ENCODE results near the gene TRIM63. TPM values are rescaled to one million over a fixed set of nuclear protein-coding genes. Genes with fewer than 3 reads are reported as not detected.

The TRIM63 gene
- total RNA-seq, 1 experiment from 2014 or later = not detected

DNA sequence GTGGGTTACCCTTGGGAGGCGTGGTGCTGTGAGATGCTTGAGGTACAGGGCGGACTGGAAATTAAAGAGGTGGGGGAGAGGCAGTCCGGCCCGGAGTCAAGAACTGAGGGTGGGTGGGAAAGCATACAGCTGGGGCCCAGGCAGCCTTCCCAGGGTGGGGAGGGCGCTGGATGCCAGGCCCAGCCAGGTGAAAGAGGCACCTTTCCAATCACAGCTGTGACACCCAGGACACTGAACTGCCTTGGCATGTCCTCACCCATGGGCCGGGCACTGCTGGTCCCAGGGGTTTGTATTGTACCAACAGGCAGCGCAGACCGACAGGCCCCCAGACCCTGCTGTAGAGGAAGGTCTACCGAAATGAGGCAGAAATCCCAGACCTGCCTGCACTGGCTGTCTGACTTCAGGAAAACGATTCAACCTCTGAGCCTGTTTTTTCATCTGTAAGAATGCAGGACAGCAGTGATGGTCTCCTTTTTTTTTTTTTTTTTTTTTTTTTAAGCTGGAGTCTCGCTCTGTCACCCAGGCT lies 30.6 kb downstream of the TRIM63 start:
- Histone ChIP-seq H4K8ac (replicated peaks; ENCODE audit: insufficient read length, low read depth, low read length) (no peak overlapping the region), H3K79me2 (ENCODE audit: insufficient read depth, low read length) (no peaks in the 10 kb centered on the region), H2AK5ac (ENCODE audit: insufficient read length, low read length) (no peak overlapping the region), H3K27me3 (ENCODE audit: insufficient read depth, low read length) (peaks cover 4% of the 10 kb centered on the region; the same call in 1 of the 2 replicates), H3T11ph (ENCODE audit: low read length) (no peak overlapping the region), H2BK20ac (ENCODE audit: low read depth, low read length, poor library complexity, severe bottlenecking) (no peak overlapping the region), H2BK120ac (ENCODE audit: low read depth, low read length, poor library complexity, severe bottlenecking) (no peak overlapping the region), H3K14ac (ENCODE audit: insufficient read depth, low read length) (no peak overlapping the region), H3K4me1 (ENCODE audit: insufficient read depth, low read length) (no peaks in the 10 kb centered on the region; the same call in 1 of the 2 replicates), H3K79me1 (ENCODE audit: insufficient read depth, low read depth, low read length, poor library complexity, severe bottlenecking) (no peaks in the 10 kb centered on the region), H3K4me2 (ENCODE audit: insufficient read depth, insufficient read length, low read length) (no peak overlapping the region), H3K4ac (ENCODE audit: low read depth, low read length) (no peak overlapping the region), H2BK5ac (ENCODE audit: insufficient read length, low read length) (no peak overlapping the region), H2BK12ac (ENCODE audit: insufficient read length, low read depth, low read length) (no peak overlapping the region), H3K9ac (ENCODE audit: extremely low read depth, insufficient read length, low read length) (no peak overlapping the region), H4K91ac (ENCODE audit: insufficient read length, low read depth, low read length) (no peak overlapping the region), H3K23ac (ENCODE audit: insufficient read length, low read depth, low read length) (no peak overlapping the region), H3K18ac (ENCODE audit: insufficient read length, low read depth, low read length) (no peak overlapping the region), H3K56ac (ENCODE audit: insufficient read length, low read depth, low read length) (no peak overlapping the region), H3K27ac (ENCODE audit: insufficient read length, low read depth, low read length) (no peak overlapping the region), H4K5ac (ENCODE audit: insufficient read length, low read depth, low read length) (no peak overlapping the region), H2AFZ (ENCODE audit: low read length) (no peak overlapping the region), H2BK15ac (ENCODE audit: low read depth, low read length) (no peak overlapping the region), H4K20me1 (ENCODE audit: control insufficient read depth, insufficient read depth, insufficient read length) (no peaks in the 10 kb centered on the region), H3K23me2 (ENCODE audit: insufficient read length, low read depth, low read length, poor library complexity, severe bottlenecking) (peaks cover 12% of the 10 kb centered on the region), H3K9me3 (ENCODE audit: control insufficient read depth, low read depth, low read length) (no peaks in the 10 kb centered on the region)
- H3K9me3 Mint-ChIP-seq = no peaks in the 10 kb centered on the region
- H3K36me3 Mint-ChIP-seq (ENCODE audit: insufficient read depth in 1 of 3, low read depth in 3 of 3) = no peaks in the 10 kb centered on the region
- WGBS (ENCODE audit: extremely low coverage, insufficient read length, low lambda C conversion rate) = no CpG with 5 or more reads among the region's 11 CpGs
- no peak for DNase-seq
- peaks cover 9% of the 10 kb centered on the region in 2 experiments for H3K4me1 Mint-ChIP-seq
- H3K27ac Mint-ChIP-seq = no peak overlapping the region
- H3K4me3 Mint-ChIP-seq = no peak overlapping the region; a peak in 1 of 5 replicates
- H3K27me3 Mint-ChIP-seq (ENCODE audit: low read depth) = peaks cover 85% of the 10 kb centered on the region
- no peak for TF ChIP-seq CTCF (conservative IDR thresholded peaks at IDR 0.05)
